HG02642 (cell line): ENCODE results near the gene IL24.
A peak's percentile ranks its signal among the peaks of the same experiment; 100 is the strongest.
"Not testable (repeated sequence)": the region's sequence is repeated elsewhere in the genome, so short reads cannot be mapped to it uniquely, and the experiment has no call there.

Source experiments
- ATAC-seq: cut with Tn5 transposase; IDR thresholded peaks from one replicate; pipeline ENCODE4 v1.9.1; 2021; ENCODE audit warnings: mild to moderate bottlenecking; ENCODE audit not compliant: unreplicated experiment, poor library complexity

IL24 gene

GRCh38 chr1:206923009-206923960 is 26.0 kb downstream of the IL24 start:
- peak; percentile 58 for ATAC-seq

- not testable (repeated sequence) for ATAC-seq
Measured at GRCh38 chr1:206923961-206924557, 26.8 kb downstream of the IL24 start.

GRCh38 chr1:206924592-206925105 is 27.4 kb downstream of the IL24 start:
- peak; percentile 26 for ATAC-seq

GRCh38 chr1:206925106-206925736 is 28.0 kb downstream of the IL24 start:
- ATAC-seq, result peak; percentile 47

GRCh38 chr1:206926286-206926685 is 29.0 kb downstream of the IL24 start:
- no peak for ATAC-seq

- ATAC-seq, result no peak
Measured at GRCh38 chr1:206929524-206929923, 32.3 kb downstream of the IL24 start.

GRCh38 chr1:206930210-206930798 is 33.1 kb downstream of the IL24 start:
- ATAC-seq, result peak; percentile 75

GRCh38 chr1:206931709-206932108 is 34.5 kb downstream of the IL24 start:
- ATAC-seq, result no peak

- no peak for ATAC-seq
Measured at GRCh38 chr1:206932177-206932576, 34.9 kb downstream of the IL24 start.

- ATAC-seq, result no peak
Measured at GRCh38 chr1:206933333-206933945, 36.2 kb downstream of the IL24 start.

- ATAC-seq, result no peak
Measured at GRCh38 chr1:206935491-206936067, 38.3 kb downstream of the IL24 start.

GRCh38 chr1:206937425-206937824 is 40.2 kb downstream of the IL24 start:
- no peak for ATAC-seq

GRCh38 chr1:206939131-206939530 is 41.9 kb downstream of the IL24 start:
- no peak for ATAC-seq

GRCh38 chr1:206939841-206940587 is 42.8 kb downstream of the IL24 start:
- ATAC-seq, result no peak

GRCh38 chr1:206940588-206940936 is 43.3 kb downstream of the IL24 start:
- no peak for ATAC-seq

GRCh38 chr1:206941766-206942418 is 44.6 kb downstream of the IL24 start:
- no peak for ATAC-seq

GRCh38 chr1:206944703-206945102 is 47.5 kb downstream of the IL24 start:
- ATAC-seq, result no peak

- ATAC-seq, result no peak
Measured at GRCh38 chr1:206945779-206946178, 48.5 kb downstream of the IL24 start.

- no peak for ATAC-seq
Measured at GRCh38 chr1:206946261-206946660, 49.0 kb downstream of the IL24 start, which contains the start of gene PIGR. Gene PIGR (minus strand): TSS chr1:206946466. CDS start chr1:206940531, 5,935 bp downstream.
